NT2/D1 (cell line): ENCODE data around the gene PPFIA1.

Source experiments
- SUZ12 ChIP-seq: IDR thresholded peaks from 2 replicates; pipeline ENCODE4 v1.6.1; 2011; ENCODE audit not compliant: insufficient read length, insufficient read depth; ENCODE audit errors: extremely low read depth
- YY1 ChIP-seq: IDR thresholded peaks from 2 replicates; pipeline ENCODE4 v1.6.1; 2011; ENCODE audit not compliant: insufficient read length, insufficient read depth
- ZNF274 ChIP-seq: IDR thresholded peaks from 2 replicates; pipeline ENCODE4 v1.6.1; 2011; ENCODE audit warnings: mild to moderate bottlenecking, low read depth, low read length

DNA sequence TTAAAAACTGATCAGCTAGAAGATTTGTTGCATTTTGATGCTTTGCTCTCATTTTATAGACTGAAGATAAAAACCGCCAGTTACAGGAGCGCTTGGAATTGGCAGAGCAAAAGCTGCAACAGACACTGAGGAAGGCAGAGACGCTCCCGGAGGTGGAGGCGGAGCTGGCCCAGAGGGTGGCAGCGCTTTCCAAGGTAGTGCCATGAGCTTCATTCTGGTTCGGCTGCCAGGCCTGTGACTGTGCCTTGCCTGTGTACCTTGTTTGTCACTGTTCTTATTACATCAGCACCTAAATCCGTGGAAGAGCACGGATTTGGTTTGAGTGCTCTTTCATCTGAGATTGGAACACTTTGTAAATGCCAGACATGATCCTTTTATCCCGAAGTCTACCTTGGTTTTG is 61.4 kb downstream of the PPFIA1 start:
- TF ChIP-seq YY1 = no peak
- no peak for TF ChIP-seq ZNF274
- no peak for TF ChIP-seq SUZ12
